CD4-positive, alpha-beta T cell treated with Interleukin-2 at 100 ng/mL for 4 hours (primary cell): ENCODE measurements around the gene NRIP3.
"Not testable (repeated sequence)": the region's sequence is repeated elsewhere in the genome, so short reads cannot be mapped to it uniquely, and the experiment has no call there.

Experiments
- DNase-seq: peaks from one replicate; pipeline ENCODE4 v3.0.0-alpha.2; 2020; ENCODE audit warnings: low spot score

NRIP3 gene

DNA sequence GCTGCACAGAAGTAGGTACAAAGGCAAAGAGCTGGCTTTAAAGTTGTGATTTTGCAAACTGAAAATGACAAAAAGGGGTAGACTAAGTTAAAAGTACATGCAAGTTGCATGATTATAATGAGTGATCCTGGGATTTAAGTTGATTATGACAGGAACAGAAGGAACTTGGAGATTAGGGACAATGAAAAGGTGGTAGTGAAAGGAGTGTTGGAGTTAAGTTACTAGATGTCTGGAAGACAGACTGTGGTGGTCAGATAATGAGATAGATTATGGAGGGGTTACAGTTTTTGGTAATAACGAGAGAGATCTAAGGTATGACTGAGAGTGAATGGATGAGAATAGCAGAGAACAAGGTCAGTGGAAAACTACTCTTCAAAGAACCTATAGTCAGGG is 31.9 kb downstream of the NRIP3 start:
- DNase-seq = no peak

DNA sequence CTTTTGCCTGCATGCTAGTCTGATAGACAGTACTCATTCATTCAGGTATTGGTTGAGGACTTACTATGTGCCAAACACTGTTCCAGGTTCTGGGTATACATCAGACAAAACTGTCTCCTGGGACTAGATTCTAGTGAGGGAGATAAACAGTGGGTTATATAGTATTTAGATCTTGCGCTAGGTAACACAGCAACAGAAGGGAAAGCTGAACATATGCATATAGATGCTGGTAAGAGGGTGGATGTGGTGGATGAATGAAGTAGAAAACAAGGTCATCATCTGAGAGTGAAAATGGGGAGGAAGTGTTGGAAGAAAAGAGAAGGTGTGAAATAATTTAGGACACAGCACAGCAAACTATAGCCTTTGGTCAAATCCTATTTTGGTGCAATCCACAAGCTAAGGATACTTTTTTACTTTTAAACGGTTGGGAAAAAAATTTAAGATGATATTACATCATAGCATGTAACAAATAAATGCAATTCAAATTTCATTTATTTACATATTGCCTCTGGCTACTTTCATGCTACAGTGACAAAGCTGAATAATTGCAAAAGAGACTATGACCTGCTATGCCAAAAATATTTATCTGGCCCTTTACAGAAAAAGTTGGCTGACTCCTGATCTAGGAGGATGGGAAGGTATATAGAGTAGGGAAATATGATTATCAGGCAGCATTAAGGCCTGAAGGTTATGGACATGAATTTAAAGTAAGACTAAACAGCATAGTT is 32.4 kb downstream of the NRIP3 start:
- DNase-seq = no peak

- DNase-seq = no peak
Measured at GRCh38 chr11:8967184-8967583, 36.6 kb downstream of the NRIP3 start.

GRCh38 chr11:8964324-8965320 is 39.2 kb downstream of the NRIP3 start, which contains the start of gene TMEM9B:
TMEM9B (minus strand) TSS chr11:8964442; CDS start chr11:8964313, 129 bp downstream.
- peak; percentile 76 for DNase-seq

DNA sequence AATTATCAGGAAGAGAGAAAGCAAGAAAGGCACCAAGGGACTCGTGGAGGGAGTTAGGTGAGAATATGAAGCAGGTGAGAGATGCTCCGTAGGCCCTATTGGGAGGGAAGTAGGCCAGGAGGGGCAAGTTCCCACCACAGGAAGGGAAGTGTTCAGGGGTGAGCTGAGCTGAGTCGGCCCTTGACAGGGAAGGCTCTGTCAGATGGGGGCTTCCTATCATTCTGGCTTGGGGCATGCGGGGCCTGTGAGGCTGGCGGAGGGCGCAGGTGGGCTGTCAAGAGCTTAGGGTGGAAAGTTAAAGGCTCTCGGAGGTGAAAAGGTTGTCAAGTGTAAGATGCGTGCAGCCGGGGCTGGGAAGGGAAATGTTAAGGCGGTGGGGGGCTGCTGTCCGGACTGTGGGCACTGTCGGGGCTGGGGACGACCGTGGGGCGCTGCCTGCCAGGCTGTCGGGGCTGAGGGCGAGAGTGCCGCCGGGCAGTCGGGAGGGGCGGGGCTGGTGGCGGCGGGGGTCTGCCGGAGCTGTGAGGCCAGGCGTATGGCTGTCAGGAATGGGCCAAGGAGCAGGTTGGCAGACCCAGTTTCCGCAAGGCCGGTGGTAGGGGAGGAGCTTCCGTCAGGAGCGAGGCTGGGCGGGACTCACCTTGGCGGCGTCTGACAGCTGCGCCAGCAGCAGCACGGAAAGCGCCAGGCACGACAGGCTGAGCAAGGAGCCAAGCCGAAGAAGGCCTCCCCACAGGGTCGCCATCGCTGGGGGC is 40.1 kb downstream of the NRIP3 start:
- DNase-seq = peak; percentile 74

- DNase-seq = no peak
Measured at GRCh38 chr11:8962841-8963240, 41.0 kb downstream of the NRIP3 start.

DNA sequence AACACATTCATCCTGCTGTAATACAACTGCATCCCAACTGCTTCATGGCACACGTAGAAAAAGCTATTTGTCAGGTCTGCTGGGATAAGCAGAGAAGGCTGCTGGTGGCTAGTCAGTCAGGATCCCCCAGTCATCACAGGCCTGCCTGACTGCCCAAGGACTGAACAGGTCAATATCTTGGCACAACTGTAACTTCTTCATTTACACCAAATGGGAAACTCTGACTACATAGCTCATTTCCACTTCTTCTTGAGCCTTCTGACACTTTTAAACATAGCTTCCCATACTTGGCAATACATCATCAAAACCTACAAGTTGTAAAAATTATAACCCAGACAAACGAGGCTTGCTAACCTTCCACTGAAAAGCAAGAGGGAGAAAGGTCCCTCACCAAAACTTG is 42.4 kb downstream of the NRIP3 start:
- DNase-seq = no peak

GRCh38 chr11:8959546-8960166 is 44.1 kb downstream of the NRIP3 start:
- DNase-seq = peak; percentile 54

- DNase-seq = no peak
Measured at GRCh38 chr11:8956860-8957259, 46.9 kb downstream of the NRIP3 start.

DNA sequence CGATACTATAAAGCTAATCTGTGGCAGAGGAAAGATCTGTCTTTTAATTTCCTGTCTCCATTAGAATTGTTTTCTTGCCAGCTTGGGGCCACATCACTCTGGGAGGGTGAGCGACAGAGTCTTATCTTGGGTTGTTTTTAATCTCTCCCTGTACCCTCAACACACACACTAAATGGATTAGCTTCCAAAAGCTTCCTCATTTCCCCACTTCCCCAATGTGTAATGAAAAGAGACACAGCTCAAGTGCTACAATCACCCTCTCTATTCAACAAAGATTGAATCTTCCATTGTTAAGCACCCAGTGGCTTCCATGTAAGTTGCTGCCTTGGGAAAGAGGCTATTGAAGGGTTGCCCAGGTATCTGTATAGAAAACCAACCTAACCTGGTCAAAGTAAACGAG is 54.9 kb downstream of the NRIP3 start:
- DNase-seq = no peak

- no peak for DNase-seq
Measured at GRCh38 chr11:8947230-8947943, 56.4 kb downstream of the NRIP3 start.

DNA sequence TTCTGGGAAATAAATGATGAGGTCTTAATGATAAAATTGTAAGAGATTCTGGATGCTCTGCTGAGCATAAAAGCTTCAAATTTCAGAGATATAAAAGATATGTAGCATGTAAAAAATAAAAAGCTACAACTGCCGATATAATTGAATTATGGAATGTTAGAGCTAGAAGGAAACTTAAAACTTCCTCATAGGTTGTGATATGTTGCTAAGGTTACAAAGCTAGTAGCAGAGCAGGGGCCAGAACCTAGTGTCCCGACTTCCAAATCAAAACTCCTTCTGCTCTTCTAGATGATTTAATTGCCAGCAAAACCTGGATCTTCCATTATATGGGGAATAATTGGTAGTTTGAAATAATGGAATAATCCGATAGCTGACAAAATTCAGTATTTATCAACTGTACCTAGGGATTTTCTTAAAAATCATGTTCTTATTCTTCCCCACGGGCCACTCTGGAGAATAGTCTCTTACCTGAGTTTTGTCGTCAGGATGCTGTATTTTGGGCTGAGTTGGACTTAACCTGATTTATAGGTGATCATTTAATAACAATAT is 61.2 kb downstream of the NRIP3 start, which contains the start of gene ASCL3:
Gene ASCL3 (minus strand): TSS at position 499 of the 549 bp plus-strand sequence. CDS start 4,855 bp downstream, outside the sequence.
- no peak for DNase-seq

DNA sequence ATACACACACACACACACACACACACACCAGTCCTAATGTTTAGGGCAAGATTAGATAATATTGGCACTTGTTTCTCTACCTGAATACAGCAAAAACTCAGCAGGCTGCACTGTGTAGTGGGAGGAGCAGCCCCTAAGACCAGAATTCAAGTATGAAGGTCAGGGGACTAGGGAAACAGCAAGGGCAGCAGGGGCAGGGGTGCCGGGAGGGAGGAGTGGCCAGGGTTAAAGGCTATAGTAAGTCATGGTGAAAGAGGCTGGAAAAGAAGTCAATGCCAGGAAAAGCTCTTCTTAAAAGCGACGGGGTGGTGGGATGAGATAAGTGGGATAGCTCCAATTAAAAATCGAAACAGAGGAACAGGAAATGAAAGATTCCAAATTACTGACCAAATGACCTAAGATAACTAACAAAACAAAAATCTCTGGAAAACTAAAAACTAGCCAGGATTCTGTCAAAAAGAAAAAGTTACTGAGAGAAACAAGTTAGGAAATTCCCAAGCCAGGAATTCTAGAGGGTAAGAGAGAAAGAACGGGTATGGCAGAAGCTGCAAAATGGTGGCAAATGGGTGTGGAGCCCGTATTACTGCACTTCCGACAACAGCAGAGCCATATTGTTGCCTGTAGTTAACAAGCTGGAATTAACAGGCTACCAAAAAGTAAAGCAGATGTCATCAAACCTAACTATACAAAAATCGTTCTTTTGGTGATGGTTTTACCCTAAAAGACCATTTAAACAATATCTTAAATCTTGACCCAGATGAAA is 62.3 kb downstream of the NRIP3 start:
- no peak for DNase-seq

- DNase-seq = no peak
Measured at GRCh38 chr11:8937659-8938058, 66.1 kb downstream of the NRIP3 start.

- DNase-seq = no peak
Measured at GRCh38 chr11:8937159-8937558, 66.6 kb downstream of the NRIP3 start.

DNA sequence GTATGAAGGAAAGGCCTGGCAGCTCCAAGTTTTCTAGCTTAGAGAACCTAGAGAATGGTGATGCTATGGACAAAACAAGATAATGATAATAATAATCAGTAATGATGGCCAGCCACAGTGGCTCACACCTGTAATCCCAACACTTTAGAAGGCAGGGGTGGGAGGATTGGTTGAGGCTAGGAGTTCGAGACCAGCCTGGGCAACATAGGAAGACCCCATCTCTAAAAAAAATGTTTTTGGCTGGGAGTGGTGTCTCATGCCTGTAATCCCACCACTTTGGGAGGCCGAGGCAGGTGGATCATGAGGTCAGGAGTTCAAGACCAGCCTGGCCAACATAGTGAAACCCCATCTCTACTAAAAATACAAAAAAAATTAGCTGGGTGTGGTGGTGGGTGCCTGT is 68.0 kb downstream of the NRIP3 start:
- DNase-seq = not testable (repeated sequence)

DNA sequence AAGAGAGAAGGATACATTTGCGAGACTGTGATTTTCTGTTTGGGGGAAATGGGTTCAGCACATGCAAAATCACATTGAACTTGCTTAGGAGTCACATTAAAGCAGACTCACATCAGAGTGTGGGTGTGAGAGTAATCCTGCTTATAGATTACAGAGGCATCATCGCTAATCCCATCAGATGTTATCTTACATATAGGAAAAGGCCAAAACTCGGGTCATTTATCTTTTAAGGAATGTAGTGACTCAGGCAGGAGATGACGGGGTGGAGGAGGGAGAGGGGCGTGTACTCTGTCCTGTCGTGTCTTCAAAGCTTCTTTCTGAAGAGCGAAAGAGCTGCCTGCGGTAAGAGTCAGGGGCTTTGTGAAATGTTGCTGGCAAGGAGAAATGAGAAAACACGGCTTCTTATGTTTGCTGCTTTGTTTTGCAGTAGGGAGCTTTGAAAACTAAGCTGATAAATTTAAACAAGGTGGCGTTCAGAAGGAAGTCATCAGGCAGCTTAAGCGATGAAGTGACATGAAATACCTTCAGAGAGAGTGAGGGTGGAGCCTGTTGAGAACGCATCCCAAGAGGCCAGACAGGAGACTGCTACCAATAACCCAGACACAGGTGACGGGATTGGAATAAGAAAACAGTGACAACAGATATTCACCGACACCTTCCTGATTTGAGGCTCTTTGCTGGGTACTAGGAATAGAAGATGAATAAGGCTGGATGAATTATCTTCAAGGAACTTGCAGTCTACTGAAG is 68.9 kb downstream of the NRIP3 start:
- no peak for DNase-seq

DNA sequence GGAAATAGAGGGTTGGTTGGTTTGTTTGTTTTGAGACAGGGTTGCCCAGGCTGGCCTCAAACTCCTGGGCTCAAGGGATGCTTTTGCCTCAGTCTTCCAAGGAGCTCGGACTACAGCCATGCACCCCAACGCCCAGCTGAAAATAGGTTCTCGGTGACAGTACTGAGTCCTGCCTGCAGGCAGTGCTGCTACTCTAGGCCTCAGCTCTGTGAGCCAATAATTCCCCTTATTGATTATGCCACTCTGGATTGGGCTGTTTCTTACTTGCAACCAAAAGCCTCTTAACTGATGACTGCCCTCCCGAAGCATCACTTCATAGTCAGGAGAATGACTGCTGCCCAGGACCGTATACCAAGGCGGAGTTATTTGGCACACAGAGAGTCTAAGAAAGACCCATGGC is 69.9 kb downstream of the NRIP3 start:
- DNase-seq = no peak

- DNase-seq = no peak
Measured at GRCh38 chr11:8932564-8933180, 71.1 kb downstream of the NRIP3 start, which contains the start of gene C11orf16. C11orf16 (minus strand) TSS chr11:8932947; CDS start chr11:8932308, 639 bp downstream.
